ENCODE measurements around the gene CBLIF. TPM values are rescaled to one million over a fixed set of nuclear protein-coding genes. Genes with fewer than 3 reads are reported as not detected.

Gene CBLIF
- total and polyA plus RNA-seq, 2 of the 13 experiments (the other 11 are each of a cell fraction or from before 2014, with no cell fraction given), result not detected

GRCh38 chr11:59883597-59883996 lies 38.3 kb upstream of the CBLIF start (continued):
- TF ChIP-seq ZNF777 (CRISPR knock-in tag; IDR thresholded peaks at IDR 0.05), result no peak

GRCh38 chr11:59879567-59879966 lies 34.3 kb upstream of the CBLIF start:
- intact Hi-C loops (cut with micrococcal nuclease; ENCODE audit: unreplicated experiment), result no loop called here
- Histone ChIP-seq H3K36me3 (replicated peaks in 1 of 2; ENCODE audit: control insufficient read depth in 1 of 2, insufficient read depth in 2 of 2, low read length in 2 of 2) (no peaks in the 10 kb centered on the region), H3K9ac (ENCODE audit: insufficient read depth, low read depth, low read length) (no peak overlapping the region), H3K27ac (ENCODE audit: extremely low read length, insufficient read depth, low read length) (no peak overlapping the region), H3K9me3 (ENCODE audit: low read length) (no peaks in the 10 kb centered on the region), H3K27me3 (ENCODE audit: control insufficient read depth in 1 of 2, insufficient read depth in 2 of 2, low read length in 2 of 2) (no peaks in the 10 kb centered on the region), H4K20me1 (ENCODE audit: insufficient read depth, low read length) (no peaks in the 10 kb centered on the region), H3K4me1 (ENCODE audit: insufficient read depth, low read length) (peaks cover 10% of the 10 kb centered on the region), H3K4me3 (replicated peaks in 1 of 3; ENCODE audit: insufficient read depth in 1 of 3, low read depth in 2 of 3, low read length in 3 of 3) (no peak overlapping the region), H3K4me2 (ENCODE audit: low read depth, low read length) (no peak overlapping the region), H3K79me2 (ENCODE audit: insufficient read depth, low read length) (no peaks in the 10 kb centered on the region), H2AFZ (ENCODE audit: low read length) (no peak overlapping the region)
- POLR2A ChIA-PET, result no interaction called here
- CTCF ChIA-PET (ENCODE audit: low intra/inter-chr PET ratio, low total read pairs), result no interaction called here
- ATAC-seq, result no peak
- no TSS peak for BruUV-seq (replicated peaks)
- no peak for FAIRE-seq
- no peak for DNase-seq (ENCODE audit: low spot score)
- in situ Hi-C loops (cut with HindIII; ENCODE audit: extremely low pct_ligation_motif_present, low pct_unique_long_range_greater_than_20kb), result no loop called here
- 0% methylated on average over 1 of the region's 1 CpG for WGBS (ENCODE audit: low lambda C conversion rate)
- TF ChIP-seq ZNF136 (CRISPR knock-in tag; IDR thresholded peaks at IDR 0.05; ENCODE audit: low read depth), result no peak
- no peak for TF ChIP-seq RXRA (CRISPR knock-in tag; IDR thresholded peaks at IDR 0.05)
- no peak for TF ChIP-seq ZNF557 (CRISPR knock-in tag; IDR thresholded peaks at IDR 0.05)
- TF ChIP-seq IRF9 (CRISPR knock-in tag; IDR thresholded peaks at IDR 0.05; ENCODE audit: borderline replicate concordance), result no peak
- no peak for TF ChIP-seq HBP1 (CRISPR knock-in tag; IDR thresholded peaks at IDR 0.05; ENCODE audit: low read depth)
- no peak for TF ChIP-seq HOXA3 (CRISPR knock-in tag; IDR thresholded peaks at IDR 0.05)
- no peak for TF ChIP-seq PAF1 (CRISPR knock-in tag; IDR thresholded peaks at IDR 0.05)
- TF ChIP-seq ZNF326 (CRISPR knock-in tag; IDR thresholded peaks at IDR 0.05; ENCODE audit: borderline replicate concordance), result no peak
- no peak for TF ChIP-seq DZIP1 (CRISPR knock-in tag; IDR thresholded peaks at IDR 0.05)
- TF ChIP-seq ZNF431 (CRISPR knock-in tag; IDR thresholded peaks at IDR 0.05; ENCODE audit: borderline replicate concordance, low read depth), result no peak
- no peak for TF ChIP-seq ZNF512B (CRISPR knock-in tag; IDR thresholded peaks at IDR 0.05; ENCODE audit: borderline replicate concordance)
- TF ChIP-seq FOXC1 (CRISPR knock-in tag; IDR thresholded peaks at IDR 0.05; ENCODE audit: borderline replicate concordance), result no peak
- no peak for TF ChIP-seq PATZ1 (CRISPR knock-in tag; IDR thresholded peaks at IDR 0.05)
